RKO (cell line): ENCODE data around the gene CACNA2D3.
"Not testable (repeated sequence)": the region's sequence is repeated elsewhere in the genome, so short reads cannot be mapped to it uniquely, and the experiment has no call there.

Source experiments
- DNase-seq: peaks from one replicate; pipeline ENCODE4 v3.0.0-alpha.2; 2016; ENCODE audit warnings: low spot score

CACNA2D3 gene

GRCh38 chr3:54122324-54123002 lies at the start of gene CACNA2D3:
TSS of gene CACNA2D3 (plus strand) at chr3:54122552.
- no peak for DNase-seq

GRCh38 chr3:54073386-54073785 lies 49.0 kb upstream of the CACNA2D3 start:
- no peak for DNase-seq

DNA sequence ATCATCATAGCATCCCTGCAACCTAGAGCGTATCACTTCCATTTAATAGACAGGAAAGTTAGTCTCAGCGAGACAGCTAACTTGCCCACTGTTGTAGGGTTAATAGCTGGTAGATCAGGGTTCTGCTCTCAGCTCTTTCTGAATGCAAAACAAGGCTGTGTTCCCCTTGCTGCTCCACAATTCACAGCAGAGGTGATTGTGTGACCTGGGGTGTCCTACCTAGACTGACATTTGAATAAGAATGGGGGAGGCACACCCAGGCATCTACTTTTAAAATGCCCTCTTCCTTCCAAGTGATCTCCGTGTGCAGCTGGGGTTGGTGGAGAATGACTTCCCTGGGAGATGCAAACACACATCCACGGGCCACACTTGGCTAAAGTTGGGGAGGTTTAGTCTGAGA lies 43.0 kb upstream of the CACNA2D3 start:
- no peak for DNase-seq

GRCh38 chr3:54079730-54080325 lies 42.5 kb upstream of the CACNA2D3 start:
- DNase-seq = no peak

DNA sequence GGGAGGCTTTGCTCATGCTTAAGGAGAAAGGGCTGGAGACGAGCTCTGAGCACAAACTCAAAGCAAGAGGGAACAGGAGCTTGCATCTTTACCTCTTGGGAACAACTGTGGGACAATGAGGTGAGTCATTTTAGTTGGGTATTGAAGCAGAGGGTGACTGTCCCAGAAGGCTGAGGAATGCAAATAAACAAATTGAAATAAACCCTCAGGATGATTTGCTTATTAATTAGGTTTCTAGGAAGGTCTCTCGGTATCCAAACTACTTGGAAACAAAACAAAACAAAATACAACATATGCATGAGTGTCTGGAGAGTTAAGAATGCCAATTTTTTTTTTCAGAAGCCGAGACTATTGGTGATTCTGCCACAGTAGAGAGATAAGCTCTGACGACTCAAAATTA lies 38.4 kb upstream of the CACNA2D3 start:
- no peak for DNase-seq

DNA sequence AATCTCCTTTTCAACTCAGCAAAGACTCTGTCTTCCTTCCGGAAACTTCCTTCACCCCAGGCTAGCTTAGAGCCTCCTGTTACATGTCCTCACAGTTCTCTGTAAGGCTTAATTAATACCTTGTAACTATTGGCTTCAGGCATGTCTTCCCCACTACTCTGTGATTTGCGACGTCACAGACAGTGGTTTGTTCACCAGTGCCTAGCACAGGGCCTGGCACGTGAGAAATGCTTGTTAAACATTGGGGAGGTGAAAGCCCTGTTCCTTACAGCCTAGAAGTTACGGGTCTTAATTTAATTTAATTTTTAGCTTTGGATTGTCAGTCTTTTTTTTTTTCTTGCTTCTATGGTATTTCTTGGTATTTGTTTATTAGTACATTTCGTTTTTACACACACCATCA lies 36.4 kb upstream of the CACNA2D3 start:
- DNase-seq = no peak

DNA sequence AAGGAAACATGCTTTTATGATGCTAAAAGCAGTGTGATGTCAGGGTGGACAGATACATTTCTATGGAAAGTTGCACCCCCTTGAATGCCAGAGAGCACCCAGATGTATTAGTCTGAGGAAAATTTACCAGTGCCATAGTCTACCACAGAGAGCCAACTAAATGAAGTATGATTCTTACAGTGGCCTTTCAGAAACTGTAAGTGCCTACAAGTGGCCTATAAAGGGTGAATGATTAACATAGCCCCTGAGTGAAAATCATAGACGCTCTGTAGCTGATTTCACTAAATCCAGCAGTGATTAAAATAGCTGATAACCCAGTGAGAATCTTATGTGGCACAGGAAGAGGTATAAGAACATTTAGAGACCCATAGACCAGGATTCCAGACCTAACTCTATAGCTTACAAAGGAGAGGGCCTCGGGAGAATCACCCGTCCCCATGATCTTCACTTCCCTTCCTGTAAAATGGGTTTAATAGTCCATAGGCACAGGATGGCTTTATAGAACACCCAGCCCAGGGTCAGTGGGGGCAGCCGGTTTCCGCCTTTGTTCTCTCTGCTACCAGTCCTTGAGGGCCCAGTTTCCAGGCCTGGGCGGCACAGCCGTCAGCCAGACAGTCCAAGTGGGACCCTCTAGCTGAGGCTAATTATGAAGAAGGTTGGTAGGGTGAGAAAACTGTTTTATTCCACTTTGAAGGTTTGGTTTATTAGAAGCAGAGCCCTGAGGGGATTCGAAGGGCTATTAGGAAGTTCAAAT lies 35.5 kb upstream of the CACNA2D3 start:
- DNase-seq = no peak

- DNase-seq = no peak
These were observed 34.6 kb upstream of the CACNA2D3 start for GRCh38 chr3:54087581-54088410.

GRCh38 chr3:54093491-54094248 lies 28.7 kb upstream of the CACNA2D3 start:
- DNase-seq = no peak

GRCh38 chr3:54094926-54095325 lies 27.4 kb upstream of the CACNA2D3 start:
- no peak for DNase-seq

DNA sequence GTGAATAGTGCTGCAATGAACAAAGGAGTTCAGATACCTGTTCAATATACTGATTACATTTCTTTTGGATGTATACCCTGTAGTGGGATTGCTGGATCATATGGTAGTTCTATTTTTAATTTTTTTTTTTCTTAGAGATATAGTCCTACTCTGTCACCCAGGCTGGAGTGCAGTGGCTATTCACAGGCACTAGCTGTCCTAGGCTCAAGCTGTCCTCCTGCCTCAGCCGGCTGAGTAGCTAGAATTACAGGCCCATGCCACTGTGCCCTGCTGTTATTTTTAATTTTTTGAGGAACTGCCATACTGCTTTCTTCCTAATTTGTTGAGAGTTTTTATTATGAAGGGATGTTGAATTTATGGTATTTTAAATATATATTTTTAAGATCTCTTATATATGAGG lies 23.0 kb upstream of the CACNA2D3 start:
- DNase-seq = no peak

DNA sequence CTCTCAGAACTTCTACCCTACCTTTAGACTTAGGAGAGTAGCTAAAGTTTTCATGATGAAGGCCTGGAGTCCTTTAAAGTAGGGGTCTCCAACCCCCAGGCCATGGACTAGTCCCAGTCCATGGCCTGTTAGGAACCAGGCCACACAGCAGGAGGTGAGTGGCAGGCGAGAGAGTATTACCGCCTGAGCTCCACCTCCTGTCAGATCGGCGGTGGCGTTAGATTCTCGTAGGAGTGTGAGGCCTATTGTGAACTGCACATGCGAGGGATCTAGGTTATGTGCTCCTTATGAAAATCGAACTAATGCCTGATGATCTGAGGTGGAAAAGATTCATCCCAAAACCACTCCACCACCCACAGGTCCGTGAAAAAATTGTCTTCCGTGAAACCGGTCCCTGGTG lies 18.3 kb upstream of the CACNA2D3 start:
- DNase-seq = no peak

DNA sequence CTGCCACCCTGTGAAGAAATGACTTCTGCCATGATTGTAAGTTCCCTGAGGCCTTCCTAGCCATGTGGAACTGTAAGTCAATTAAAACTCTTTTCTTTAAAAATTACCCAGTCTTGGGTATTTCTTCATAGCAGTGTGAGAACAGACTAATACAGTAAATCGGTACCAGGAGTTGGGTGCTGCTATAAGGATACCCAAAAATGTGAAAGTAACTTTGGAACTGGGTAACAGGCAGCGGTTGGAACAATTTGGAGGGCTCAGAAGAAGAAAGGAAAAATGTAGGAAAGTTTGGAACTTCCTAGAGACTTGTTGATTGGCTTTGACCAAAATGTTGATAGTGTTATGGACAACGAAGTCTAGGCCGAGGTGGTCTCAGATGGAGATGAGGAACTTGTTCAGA lies 6.2 kb upstream of the CACNA2D3 start:
- DNase-seq = not testable (repeated sequence)

- DNase-seq = no peak
These were observed 1.5 kb upstream of the CACNA2D3 start for GRCh38 chr3:54120657-54121413.

DNA sequence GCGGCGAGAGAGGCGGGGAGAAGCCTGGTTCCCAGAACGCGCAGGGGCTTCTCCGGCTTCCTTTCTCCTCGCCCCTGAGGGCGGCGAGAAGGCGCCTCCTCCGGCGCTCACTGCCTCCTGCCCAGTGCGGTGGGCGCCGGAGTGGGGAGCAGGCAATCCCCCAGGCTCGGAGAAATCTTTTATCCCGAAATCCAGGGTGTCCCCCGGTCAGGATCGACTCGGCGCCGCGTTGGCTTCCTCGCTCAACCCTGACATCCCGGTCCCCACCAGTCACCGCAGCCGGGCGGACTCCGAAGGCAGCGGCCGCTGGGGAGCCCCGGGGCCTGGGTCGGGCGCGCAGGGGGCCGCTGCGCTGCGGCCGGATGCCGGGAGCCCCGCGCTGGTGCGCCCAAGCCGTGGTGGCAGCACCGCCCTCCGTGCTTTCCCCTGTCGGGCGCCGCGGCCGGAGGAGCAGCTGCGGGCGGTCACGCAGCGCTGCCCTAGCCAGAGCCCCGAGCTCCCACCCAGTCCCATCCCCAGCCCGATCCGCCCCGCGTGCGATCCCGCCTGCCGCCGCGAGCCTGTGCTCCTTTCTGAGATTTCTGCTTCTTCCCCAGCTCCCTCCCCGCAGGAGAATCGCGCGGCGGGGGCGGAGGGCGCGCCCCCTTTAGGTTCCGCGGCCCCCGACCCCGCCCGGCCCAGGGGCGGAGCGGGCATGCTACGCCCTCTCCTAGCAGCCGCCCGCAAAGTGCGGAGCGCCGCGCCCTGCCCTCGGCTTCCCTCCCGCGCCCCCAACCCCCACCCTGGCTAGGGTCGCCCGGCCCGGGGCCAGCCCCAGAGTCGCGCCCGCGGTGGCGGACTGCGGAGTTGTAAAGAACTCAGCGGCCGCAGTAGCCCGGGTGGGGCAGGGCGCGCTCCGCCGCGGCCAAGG lies 683 bp upstream of the CACNA2D3 start:
- DNase-seq = no peak

DNA sequence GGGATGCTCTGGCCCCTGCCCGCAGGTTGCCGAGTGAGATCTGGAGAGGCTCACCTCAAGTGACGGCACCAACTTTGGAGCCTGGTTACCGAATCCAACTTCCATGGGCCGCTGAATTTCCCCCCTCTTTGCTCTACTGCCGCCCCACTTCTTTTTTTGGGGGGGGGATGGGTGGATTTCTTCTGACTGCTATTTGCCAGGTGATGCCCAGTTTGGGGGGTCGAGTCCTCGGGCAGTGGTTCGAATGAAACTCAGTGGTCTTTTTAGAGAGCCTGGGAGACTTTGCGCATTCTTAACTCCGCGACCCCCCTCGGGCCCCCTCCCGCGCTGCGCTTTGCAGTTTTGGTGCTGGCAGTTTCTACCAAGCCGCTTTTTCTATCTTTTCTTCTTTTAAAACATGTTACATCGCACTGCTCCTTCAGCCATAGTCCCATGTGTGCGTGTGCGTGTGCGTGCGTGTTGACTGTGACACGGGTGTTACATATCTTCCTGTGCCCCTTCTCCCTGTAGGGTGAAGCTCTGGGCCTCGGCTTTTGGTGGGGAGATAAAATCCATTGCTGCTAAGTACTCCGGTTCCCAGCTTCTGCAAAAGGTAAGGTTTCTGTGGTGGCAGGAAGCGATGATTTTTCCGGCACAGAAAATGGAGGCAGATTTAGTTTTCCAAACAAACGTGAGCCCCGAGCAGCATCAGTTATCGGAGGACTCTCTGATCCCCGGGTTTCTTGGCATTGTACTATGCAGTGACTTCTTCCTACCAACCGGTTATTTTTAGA lies 837 bp downstream of the CACNA2D3 start:
- DNase-seq = no peak

- DNase-seq = no peak
These were observed 1.4 kb downstream of the CACNA2D3 start for GRCh38 chr3:54123776-54124196.

- DNase-seq = no peak
These were observed 2.9 kb downstream of the CACNA2D3 start for GRCh38 chr3:54125300-54125699.

DNA sequence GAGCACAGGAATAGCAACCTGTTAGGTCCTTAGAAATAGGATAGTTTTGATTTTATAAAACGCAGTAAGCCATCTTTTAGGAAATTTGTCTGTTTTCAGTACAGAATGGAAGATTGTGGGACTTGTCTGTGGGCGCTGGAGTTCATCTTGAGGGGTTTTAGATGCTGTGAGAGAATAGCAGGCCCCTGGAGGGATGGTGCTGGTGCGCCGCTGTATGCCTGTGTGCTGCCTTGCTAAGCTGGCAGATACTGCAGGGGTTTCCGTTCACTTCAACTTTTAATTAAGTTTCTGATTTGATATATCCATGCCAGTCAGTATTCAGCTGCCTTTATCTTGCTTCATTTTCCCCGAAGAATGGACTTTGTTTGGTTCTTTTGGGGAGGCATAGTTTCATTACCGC lies 4.2 kb downstream of the CACNA2D3 start:
- no peak for DNase-seq
